ENCODE results near the gene TRIM50.
"Not testable (repeated sequence)": the region's sequence is repeated elsewhere in the genome, so short reads cannot be mapped to it uniquely, and the experiment has no call there.

The TRIM50 gene

DNA sequence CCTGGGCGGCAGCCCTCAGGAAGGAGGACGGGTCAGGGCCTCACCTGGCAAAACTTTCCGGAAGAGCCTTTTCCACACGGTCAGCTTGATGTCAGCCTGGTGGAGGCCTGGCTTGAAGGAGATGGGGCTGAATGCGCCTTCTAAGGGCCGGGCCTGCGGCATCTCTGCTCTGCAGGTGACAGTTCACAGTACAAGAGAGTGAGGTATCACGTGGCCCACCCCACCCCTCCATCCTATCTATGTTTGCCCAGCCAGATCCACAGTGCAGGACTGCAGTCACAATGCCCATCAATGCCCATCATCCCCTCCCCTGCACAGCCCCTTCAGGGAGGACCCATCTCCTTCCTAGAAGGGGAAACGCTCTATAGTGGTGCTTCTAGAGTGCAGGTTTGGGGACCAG, 11.4 kb downstream of the TRIM50 start:
- no peaks in the 10 kb centered on the region for H3K36me3 Mint-ChIP-seq (ENCODE audit: low read depth)
- no peaks in the 10 kb centered on the region for H3K9me3 Mint-ChIP-seq
- H3K4me3 Mint-ChIP-seq, result no peak overlapping the region

DNA sequence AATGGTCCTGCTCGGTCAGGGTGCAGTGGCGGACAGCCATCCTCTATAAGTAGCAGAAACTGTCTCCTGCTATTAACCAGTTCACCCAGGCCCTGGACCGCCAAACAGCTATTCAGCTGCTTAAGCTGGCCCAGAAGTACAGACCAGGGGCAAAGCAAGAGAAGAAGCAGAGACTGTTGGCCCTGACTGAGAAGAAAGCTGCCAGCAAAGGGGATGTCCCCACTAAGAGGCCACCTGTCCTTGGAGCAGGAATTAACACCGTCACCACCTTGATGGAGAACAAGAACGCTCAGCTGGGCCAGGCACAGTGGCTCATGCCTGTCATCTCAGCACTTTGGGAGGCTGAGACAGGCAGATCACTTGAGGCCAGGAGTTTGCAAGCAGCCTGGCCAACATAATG, 13.6 kb downstream of the TRIM50 start:
- no peaks in the 10 kb centered on the region for H3K27me3 Mint-ChIP-seq (ENCODE audit: low read depth)
- H3K27ac Mint-ChIP-seq, result no peak overlapping the region
- H3K36me3 Mint-ChIP-seq (ENCODE audit: low read depth), result no peaks in the 10 kb centered on the region
- no peaks in the 10 kb centered on the region for H3K9me3 Mint-ChIP-seq
- H3K4me3 Mint-ChIP-seq, result no peak overlapping the region
- TF ChIP-seq, protein P1, sequence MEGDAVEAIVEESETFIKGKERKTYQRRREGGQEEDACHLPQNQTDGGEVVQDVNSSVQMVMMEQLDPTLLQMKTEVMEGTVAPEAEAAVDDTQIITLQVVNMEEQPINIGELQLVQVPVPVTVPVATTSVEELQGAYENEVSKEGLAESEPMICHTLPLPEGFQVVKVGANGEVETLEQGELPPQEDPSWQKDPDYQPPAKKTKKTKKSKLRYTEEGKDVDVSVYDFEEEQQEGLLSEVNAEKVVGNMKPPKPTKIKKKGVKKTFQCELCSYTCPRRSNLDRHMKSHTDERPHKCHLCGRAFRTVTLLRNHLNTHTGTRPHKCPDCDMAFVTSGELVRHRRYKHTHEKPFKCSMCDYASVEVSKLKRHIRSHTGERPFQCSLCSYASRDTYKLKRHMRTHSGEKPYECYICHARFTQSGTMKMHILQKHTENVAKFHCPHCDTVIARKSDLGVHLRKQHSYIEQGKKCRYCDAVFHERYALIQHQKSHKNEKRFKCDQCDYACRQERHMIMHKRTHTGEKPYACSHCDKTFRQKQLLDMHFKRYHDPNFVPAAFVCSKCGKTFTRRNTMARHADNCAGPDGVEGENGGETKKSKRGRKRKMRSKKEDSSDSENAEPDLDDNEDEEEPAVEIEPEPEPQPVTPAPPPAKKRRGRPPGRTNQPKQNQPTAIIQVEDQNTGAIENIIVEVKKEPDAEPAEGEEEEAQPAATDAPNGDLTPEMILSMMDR (IDR thresholded peaks at IDR 0.05; ENCODE audit: unreplicated experiment in 3 of 3), result no peak
- no peaks in the 10 kb centered on the region for H3K4me1 Mint-ChIP-seq

More for the DNA sequence above, 11.4 kb downstream of the TRIM50 start:
- no peaks in the 10 kb centered on the region for H3K4me1 Mint-ChIP-seq
- TF ChIP-seq, protein P1 (IDR thresholded peaks at IDR 0.05; ENCODE audit: unreplicated experiment in 3 of 3), result no peak
- H3K27me3 Mint-ChIP-seq (ENCODE audit: low read depth), result peaks cover 2% of the 10 kb centered on the region
- no peak overlapping the region for H3K27ac Mint-ChIP-seq

DNA sequence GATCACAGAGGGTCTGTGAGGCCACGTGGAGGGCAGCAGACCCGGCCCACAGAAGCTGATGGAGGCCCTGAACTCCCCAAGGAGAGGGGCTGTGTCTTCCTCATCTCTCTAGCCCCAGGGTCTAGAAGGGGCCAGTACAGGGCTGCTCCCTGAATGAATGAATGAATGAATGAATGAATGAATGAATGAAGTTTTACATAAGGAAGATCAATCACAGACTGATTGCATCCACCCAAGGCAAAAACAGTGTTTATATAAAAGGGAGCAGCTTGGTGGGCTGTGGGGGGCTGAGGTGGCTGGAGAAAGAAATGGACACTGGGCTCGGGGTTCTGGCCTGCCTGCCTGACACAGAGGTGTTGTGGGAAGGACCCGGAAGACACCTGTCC, 14.4 kb downstream of the TRIM50 start:
- Mint-ChIP-seq H3K4me1 (no peaks in the 10 kb centered on the region), H3K27me3 (ENCODE audit: low read depth) (no peaks in the 10 kb centered on the region), H3K9me3 (no peaks in the 10 kb centered on the region), H3K36me3 (ENCODE audit: low read depth) (no peaks in the 10 kb centered on the region), H3K4me3 (no peak overlapping the region), H3K27ac (no peak overlapping the region)
- TF ChIP-seq, protein P1 (IDR thresholded peaks at IDR 0.05; ENCODE audit: unreplicated experiment in 3 of 3), result no peak

DNA sequence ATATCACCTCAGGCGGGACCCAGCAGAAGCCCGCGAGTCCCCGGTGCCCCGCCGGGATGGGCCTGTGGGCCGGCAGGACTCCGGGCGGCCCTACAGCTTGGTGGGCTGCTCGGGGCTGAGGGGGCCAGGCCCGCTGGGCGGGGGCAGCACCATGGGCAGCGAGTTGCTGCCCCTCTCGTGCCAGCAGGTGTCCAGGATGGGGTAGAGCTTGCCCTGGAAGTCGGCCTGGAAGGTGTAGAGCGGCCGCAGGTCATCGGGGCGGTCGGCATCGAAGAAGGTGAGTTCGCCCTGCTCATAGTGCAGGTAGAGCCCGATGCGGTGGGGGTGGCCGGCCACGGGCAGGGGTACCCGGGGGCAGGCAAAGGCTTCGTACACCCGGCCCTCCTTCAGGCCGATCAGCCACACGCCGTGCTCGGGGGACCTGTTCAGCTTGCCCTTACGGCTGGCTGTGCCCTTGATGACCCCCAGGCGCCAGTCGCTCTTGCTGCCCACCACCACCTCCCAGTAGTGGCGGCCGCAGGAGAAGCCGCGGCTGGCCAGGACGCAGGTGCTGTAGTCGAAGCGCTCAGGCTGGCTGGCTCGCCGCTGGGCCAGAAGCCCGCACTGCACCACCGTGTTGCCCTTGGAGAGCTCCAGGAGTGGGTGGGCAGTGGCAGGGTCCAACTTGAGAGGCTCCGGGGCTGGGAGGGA, 14.9 kb downstream of the TRIM50 start:
- no peaks in the 10 kb centered on the region for H3K36me3 Mint-ChIP-seq (ENCODE audit: low read depth)
- no peaks in the 10 kb centered on the region for H3K27me3 Mint-ChIP-seq (ENCODE audit: low read depth)
- H3K27ac Mint-ChIP-seq, result no peak overlapping the region
- peaks cover 3% of the 10 kb centered on the region for H3K4me1 Mint-ChIP-seq
- TF ChIP-seq, protein P1 (IDR thresholded peaks at IDR 0.05; ENCODE audit: unreplicated experiment in 3 of 3), result no peak
- H3K4me3 Mint-ChIP-seq, result no peak overlapping the region
- no peaks in the 10 kb centered on the region for H3K9me3 Mint-ChIP-seq

DNA sequence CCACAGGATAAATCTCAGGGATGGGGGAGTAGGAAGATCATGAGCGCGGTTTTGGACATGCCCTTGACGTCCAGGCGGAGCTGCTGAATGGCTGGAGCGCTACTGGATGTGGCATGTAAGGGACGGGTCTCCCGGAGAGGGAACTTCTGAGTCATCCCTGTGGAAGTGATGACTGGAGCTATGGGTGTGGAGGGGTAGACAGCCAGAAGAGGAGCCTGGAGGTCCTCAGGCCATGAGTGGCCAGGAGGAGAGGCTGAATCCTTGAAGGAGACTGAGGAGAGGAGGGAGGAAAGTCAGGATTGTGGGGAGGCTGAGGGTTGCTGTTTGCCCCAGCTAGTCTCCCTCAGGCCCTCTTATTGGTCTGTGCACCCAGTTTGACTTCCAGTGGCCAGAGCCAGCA, 16.5 kb downstream of the TRIM50 start:
- not testable (repeated sequence) for H3K36me3 Mint-ChIP-seq (ENCODE audit: low read depth); H3K9me3 Mint-ChIP-seq; H3K4me3 Mint-ChIP-seq; H3K27me3 Mint-ChIP-seq (ENCODE audit: low read depth); H3K27ac Mint-ChIP-seq
- H3K4me1 Mint-ChIP-seq, result peaks cover 11% of the 10 kb centered on the region

DNA sequence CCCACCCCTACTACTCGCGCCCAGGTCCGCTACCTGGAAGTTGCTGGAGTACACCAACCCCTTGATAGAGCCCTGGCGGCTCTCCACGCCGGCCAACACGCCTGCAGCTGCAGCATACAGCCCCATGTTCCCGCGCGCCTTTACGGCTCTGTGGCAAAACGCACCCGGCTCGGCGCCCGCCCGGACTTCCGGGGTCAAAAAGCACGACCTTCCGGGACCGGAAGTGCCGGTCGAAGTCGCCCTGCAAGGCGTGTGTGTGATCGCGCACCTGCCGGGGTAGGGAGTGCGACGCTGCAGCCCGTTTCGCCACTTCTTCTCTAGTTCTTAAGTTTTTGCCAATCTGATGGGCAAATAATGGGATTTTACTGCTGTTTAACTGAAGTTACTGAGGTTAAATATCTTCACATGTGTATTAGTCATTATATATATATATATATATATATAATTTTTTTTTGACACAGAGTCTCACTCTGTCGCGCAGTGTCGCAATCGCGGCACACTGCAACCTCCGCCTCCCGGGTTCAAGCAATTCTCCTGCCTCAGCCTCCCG, 19.1 kb downstream of the TRIM50 start, which contains the start of gene NSUN5:
Gene NSUN5 (minus strand): TSS at position 162 of the 550 bp plus-strand sequence. CDS start 36 bp downstream, at position 126.
- H3K27ac Mint-ChIP-seq, result peak within 1 kb of the TSS in 2 of 3 experiments; percentile 81 to 83
- no peaks in the 10 kb centered on the region for H3K27me3 Mint-ChIP-seq (ENCODE audit: low read depth)
- H3K4me3 Mint-ChIP-seq, result peak within 1 kb of the TSS; percentile 92 to 97 (median 93)
- H3K4me1 Mint-ChIP-seq, result peaks cover 11% of the 10 kb centered on the region
- H3K36me3 Mint-ChIP-seq (ENCODE audit: low read depth), result peaks cover 17% of the 10 kb centered on the region
- no peaks in the 10 kb centered on the region for H3K9me3 Mint-ChIP-seq
- TF ChIP-seq, protein P1 (IDR thresholded peaks at IDR 0.05; ENCODE audit: unreplicated experiment in 3 of 3), result no peak
